DND-41 (cell line): ENCODE results near the gene SIDT1.

Experiments used
- ATAC-seq: fragments of 200-7000 bp; cut with Tn5 transposase; 3 replicates; pipeline ENCODE4 v1.9.1; 2021; ENCODE audit warnings: low read depth; ENCODE audit not compliant: insufficient read depth
- DNase-seq: peaks from one replicate; pipeline ENCODE4 v3.0.0-alpha.2; 2020
- H2AFZ ChIP-seq: 2 replicates; pipeline ENCODE4 v1.6.0; 2012; ENCODE audit warnings: low read depth, low read length
- H3K27ac ChIP-seq: 2 replicates; pipeline ENCODE4 v1.5.1; 2012; ENCODE audit warnings: low read length, inconsistent platforms
- H3K27me3 ChIP-seq: fragments of 200-600 bp; sonication (generic); 2 replicates; pipeline ENCODE4 v1.6.0; 2012; ENCODE audit warnings: low read length, mild to moderate bottlenecking, inconsistent platforms; ENCODE audit not compliant: insufficient read depth, poor library complexity
- H3K36me3 ChIP-seq: 2 replicates; pipeline ENCODE4 v1.5.1; 2012; ENCODE audit warnings: low read length, inconsistent platforms; ENCODE audit not compliant: insufficient read depth
- H3K4me1 ChIP-seq: 2 replicates; pipeline ENCODE4 v1.5.1; 2012; ENCODE audit warnings: mild to moderate bottlenecking, low read length; ENCODE audit not compliant: insufficient read depth
- H3K4me2 ChIP-seq: 2 replicates; pipeline ENCODE4 v1.6.0; 2012; ENCODE audit warnings: mild to moderate bottlenecking, moderate library complexity, low read length, inconsistent platforms; ENCODE audit not compliant: insufficient read depth
- H3K4me3 ChIP-seq, 2 experiments: fragments of 200-600 bp in 1 of 2; shearing (Covaris generic) in 1 of 2; 2 replicates each; pipeline ENCODE4 v1.5.1; 2012 to 2016; ENCODE audit warnings: inconsistent platforms in 2 of 2, low read length in 2 of 2, mild to moderate bottlenecking in 2 of 2, low read depth in 1 of 2, moderate library complexity in 1 of 2
- H3K79me2 ChIP-seq: 2 replicates; pipeline ENCODE4 v1.6.0; 2012; ENCODE audit warnings: low read length, inconsistent platforms; ENCODE audit not compliant: insufficient read depth
- H3K9ac ChIP-seq: 2 replicates; pipeline ENCODE4 v1.6.0; 2012; ENCODE audit warnings: low read depth, mild to moderate bottlenecking, inconsistent platforms, low read length, moderate library complexity
- H3K9me3 ChIP-seq: 2 replicates; pipeline ENCODE4 v1.5.1; 2012; ENCODE audit warnings: low read length, moderate library complexity, mild to moderate bottlenecking, inconsistent platforms; ENCODE audit not compliant: insufficient read depth, severe bottlenecking
- H4K20me1 ChIP-seq: 2 replicates; pipeline ENCODE4 v1.6.0; 2012; ENCODE audit warnings: low read length; ENCODE audit not compliant: insufficient read depth
- CTCF ChIP-seq: IDR thresholded peaks from 2 replicates; pipeline ENCODE4 v1.5.1; 2012; ENCODE audit warnings: borderline replicate concordance, low read length, moderate library complexity, mild to moderate bottlenecking; ENCODE audit not compliant: poor library complexity, severe bottlenecking; ENCODE audit errors: extremely low read depth
- EZH2 ChIP-seq: IDR thresholded peaks from 3 replicates; pipeline ENCODE4 v1.6.1; 2012; ENCODE audit warnings: borderline replicate concordance, low read depth, mild to moderate bottlenecking, moderate library complexity, low read length, inconsistent platforms; ENCODE audit not compliant: severe bottlenecking

Gene SIDT1

GRCh38 chr3:113658107-113658506 is 125.8 kb downstream of the SIDT1 start:
- Histone ChIP-seq H3K27ac (no peak overlapping the region), H3K4me2 (no peak overlapping the region), H3K4me1 (no peaks in the 10 kb centered on the region), H2AFZ (no peak overlapping the region), H3K9me3 (no peaks in the 10 kb centered on the region), H3K27me3 (no peaks in the 10 kb centered on the region), H3K4me3 (no peak overlapping the region), H3K79me2 (no peaks in the 10 kb centered on the region), H3K36me3 (peaks cover 38% of the 10 kb centered on the region), H3K9ac (no peak overlapping the region), H4K20me1 (no peaks in the 10 kb centered on the region)
- DNase-seq (no peak), ATAC-seq (no peak)
- TF ChIP-seq CTCF (no peak), EZH2 (no peak)

GRCh38 chr3:113659101-113659541 is 126.8 kb downstream of the SIDT1 start:
- no peaks in the 10 kb centered on the region for H3K4me1 ChIP-seq
- DNase-seq (no peak), ATAC-seq (no peak)
- H3K27ac ChIP-seq: no peak overlapping the region
- no peak overlapping the region for H3K4me3 ChIP-seq
- no peaks in the 10 kb centered on the region for H3K27me3 ChIP-seq
- no peaks in the 10 kb centered on the region for H4K20me1 ChIP-seq
- TF ChIP-seq EZH2 (no peak), CTCF (no peak)
- no peak overlapping the region for H3K4me2 ChIP-seq
- peaks cover 38% of the 10 kb centered on the region for H3K36me3 ChIP-seq
- H3K9ac ChIP-seq: no peak overlapping the region
- H3K79me2 ChIP-seq: no peaks in the 10 kb centered on the region
- H2AFZ ChIP-seq: no peak overlapping the region
- H3K9me3 ChIP-seq: no peaks in the 10 kb centered on the region

GRCh38 chr3:113659996-113660395 is 127.6 kb downstream of the SIDT1 start:
- Histone ChIP-seq H4K20me1 (no peaks in the 10 kb centered on the region), H3K9me3 (no peaks in the 10 kb centered on the region), H3K27me3 (no peaks in the 10 kb centered on the region), H2AFZ (no peak overlapping the region), H3K79me2 (no peaks in the 10 kb centered on the region), H3K27ac (no peak overlapping the region), H3K9ac (no peak overlapping the region), H3K4me2 (no peak overlapping the region), H3K4me1 (no peaks in the 10 kb centered on the region), H3K36me3 (peaks cover 39% of the 10 kb centered on the region), H3K4me3 (no peak overlapping the region)
- DNase-seq: no peak
- TF ChIP-seq CTCF: no peak
- TF ChIP-seq EZH2: no peak
- ATAC-seq: no peak

GRCh38 chr3:113660458-113660857 is 128.1 kb downstream of the SIDT1 start:
- no peak for TF ChIP-seq EZH2
- TF ChIP-seq CTCF: no peak
- H2AFZ ChIP-seq: no peak overlapping the region
- no peaks in the 10 kb centered on the region for H3K4me1 ChIP-seq
- no peaks in the 10 kb centered on the region for H3K27me3 ChIP-seq
- no peaks in the 10 kb centered on the region for H3K9me3 ChIP-seq
- DNase-seq (no peak), ATAC-seq (no peak)
- H3K36me3 ChIP-seq: peaks cover 43% of the 10 kb centered on the region
- no peaks in the 10 kb centered on the region for H4K20me1 ChIP-seq
- H3K79me2 ChIP-seq: no peaks in the 10 kb centered on the region
- no peak overlapping the region for H3K4me3 ChIP-seq
- no peak overlapping the region for H3K9ac ChIP-seq
- no peak overlapping the region for H3K27ac ChIP-seq
- H3K4me2 ChIP-seq: no peak overlapping the region
